Measurements from ENCODE around the gene ARPC2. TPM values are rescaled to one million over a fixed set of nuclear protein-coding genes. Genes with fewer than 3 reads are reported as not detected.

Gene ARPC2
- polyA plus RNA-seq, 1 donor (not counting 4 experiments of a cell fraction or from before 2014, with no cell fraction given), result 1,121 TPM

- no peaks in the 10 kb centered on the region for H3K9me1 ChIP-seq (ENCODE audit: control insufficient read depth, extremely low read depth, insufficient read depth, low read length)
- peaks cover 31% of the 10 kb centered on the region for H4K20me1 ChIP-seq (ENCODE audit: control insufficient read depth, extremely low read depth, insufficient read depth, low read length)
- H3K36me3 ChIP-seq (ENCODE audit: control insufficient read depth in 2 of 2, extremely low read depth in 1 of 2, insufficient read depth in 2 of 2, low read length in 2 of 2), result peaks cover 63 to 72% of the 10 kb centered on the region in 2 experiments
- dilution Hi-C loops (cut with MboI; ENCODE audit: extremely low pct_ligation_motif_present, low sequenced_read_pairs), result no loop called here
- peaks cover 17% of the 10 kb centered on the region for H3K4me1 ChIP-seq (ENCODE audit: control insufficient read depth, extremely low read depth, insufficient read depth, low read length)
- DNase-seq (ENCODE audit: low read depth, low spot score) (no peak), FAIRE-seq (no peak)
- H3K9me3 ChIP-seq (ENCODE audit: control insufficient read depth, low read depth, low read length), result no peaks in the 10 kb centered on the region
- H3K4me2 ChIP-seq (ENCODE audit: control insufficient read depth, extremely low read depth, insufficient read depth, low read depth, low read length), result no peak overlapping the region
- H3K9ac ChIP-seq (ENCODE audit: control insufficient read depth, extremely low read depth, insufficient read depth, low read length), result no peak overlapping the region
- H3K4me3 ChIP-seq (ENCODE audit: control insufficient read depth in 2 of 3, extremely low read depth in 1 of 3, insufficient read depth in 2 of 3, low read depth in 1 of 3, low read length in 3 of 3), result no peak overlapping the region
- no peak overlapping the region for H2AFZ ChIP-seq (ENCODE audit: control insufficient read depth, low read length)
- no peak overlapping the region for H3K27ac ChIP-seq (ENCODE audit: control insufficient read depth, insufficient read depth, low read length)
- H3K27me3 ChIP-seq (ENCODE audit: control insufficient read depth, extremely low read depth, insufficient read depth, low read length), result no peaks in the 10 kb centered on the region
- peaks cover 63% of the 10 kb centered on the region for H3K79me2 ChIP-seq (ENCODE audit: control insufficient read depth, insufficient read depth, low read length)
- no peak for TF ChIP-seq EZH2 (IDR thresholded peaks at IDR 0.05; ENCODE audit: low read length)
- no peak for TF ChIP-seq CTCF (optimal IDR thresholded peaks at IDR 0.05 in 1 of 3, IDR thresholded peaks at IDR 0.05 in 1 of 3, conservative IDR thresholded peaks at IDR 0.05 in 1 of 3; ENCODE audit: extremely low read depth in 1 of 3, insufficient read depth in 2 of 3, low read length in 3 of 3)
Measured at GRCh38 chr2:218277921-218278320, 60.9 kb downstream of the ARPC2 start.

- dilution Hi-C loops (cut with MboI; ENCODE audit: extremely low pct_ligation_motif_present, low sequenced_read_pairs), result no loop called here
- Histone ChIP-seq H3K36me3 (ENCODE audit: control insufficient read depth in 2 of 2, extremely low read depth in 1 of 2, insufficient read depth in 2 of 2, low read length in 2 of 2) (peaks cover 67 to 73% of the 10 kb centered on the region in 2 experiments), H2AFZ (ENCODE audit: control insufficient read depth, low read length) (no peak overlapping the region), H3K9me1 (ENCODE audit: control insufficient read depth, extremely low read depth, insufficient read depth, low read length) (no peaks in the 10 kb centered on the region), H3K4me2 (ENCODE audit: control insufficient read depth, extremely low read depth, insufficient read depth, low read depth, low read length) (no peak overlapping the region), H4K20me1 (ENCODE audit: control insufficient read depth, extremely low read depth, insufficient read depth, low read length) (peaks cover 37% of the 10 kb centered on the region), H3K27ac (ENCODE audit: control insufficient read depth, insufficient read depth, low read length) (no peak overlapping the region), H3K79me2 (ENCODE audit: control insufficient read depth, insufficient read depth, low read length) (peaks cover 71% of the 10 kb centered on the region), H3K4me1 (ENCODE audit: control insufficient read depth, extremely low read depth, insufficient read depth, low read length) (peaks cover 20% of the 10 kb centered on the region), H3K4me3 (ENCODE audit: control insufficient read depth in 2 of 3, extremely low read depth in 1 of 3, insufficient read depth in 2 of 3, low read depth in 1 of 3, low read length in 3 of 3) (no peak overlapping the region), H3K9ac (ENCODE audit: control insufficient read depth, extremely low read depth, insufficient read depth, low read length) (no peak overlapping the region), H3K9me3 (ENCODE audit: control insufficient read depth, low read depth, low read length) (no peaks in the 10 kb centered on the region), H3K27me3 (ENCODE audit: control insufficient read depth, extremely low read depth, insufficient read depth, low read length) (no peaks in the 10 kb centered on the region)
- TF ChIP-seq EZH2 (IDR thresholded peaks at IDR 0.05; ENCODE audit: low read length) (no peak), CTCF (optimal IDR thresholded peaks at IDR 0.05 in 1 of 3, IDR thresholded peaks at IDR 0.05 in 1 of 3, conservative IDR thresholded peaks at IDR 0.05 in 1 of 3; ENCODE audit: extremely low read depth in 1 of 3, insufficient read depth in 2 of 3, low read length in 3 of 3) (no peak)
- DNase-seq (ENCODE audit: low read depth, low spot score) (no peak), FAIRE-seq (no peak)
Measured at GRCh38 chr2:218278531-218279360, 61.8 kb downstream of the ARPC2 start.

Measured in keratinocyte (primary cell).